NCI-H128 (cell line): Measurements from ENCODE around the gene C19orf67.
A peak's percentile ranks its signal among the peaks of the same experiment; 100 is the strongest.

Experiments used
- DNase-seq: peaks from one replicate; lab custom pipeline; 2025; ENCODE audit not compliant: unreplicated experiment; lab: John Stamatoyannopoulos, UW

C19orf67 gene

DNA sequence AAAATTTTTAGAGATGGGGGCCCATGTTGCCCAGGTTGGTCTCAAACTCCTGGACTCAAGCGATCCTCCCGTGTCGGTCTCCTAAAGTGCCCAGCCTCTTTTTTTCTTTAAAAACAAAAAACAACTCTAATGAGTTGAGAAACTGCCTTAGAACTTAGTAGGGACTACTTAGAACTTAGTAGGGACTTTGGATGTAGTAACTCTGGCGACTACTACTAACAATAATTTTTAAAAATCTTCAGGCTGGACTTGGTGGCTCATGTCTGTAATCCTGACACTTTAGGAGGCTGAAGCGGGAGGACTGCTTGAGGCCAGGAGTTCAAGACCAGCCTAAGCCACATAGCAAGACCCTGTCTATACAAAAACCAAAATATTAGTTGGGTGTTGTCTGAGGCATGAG, 515 bp upstream of the C19orf67 start:
- DNase-seq, result no peak

DNA sequence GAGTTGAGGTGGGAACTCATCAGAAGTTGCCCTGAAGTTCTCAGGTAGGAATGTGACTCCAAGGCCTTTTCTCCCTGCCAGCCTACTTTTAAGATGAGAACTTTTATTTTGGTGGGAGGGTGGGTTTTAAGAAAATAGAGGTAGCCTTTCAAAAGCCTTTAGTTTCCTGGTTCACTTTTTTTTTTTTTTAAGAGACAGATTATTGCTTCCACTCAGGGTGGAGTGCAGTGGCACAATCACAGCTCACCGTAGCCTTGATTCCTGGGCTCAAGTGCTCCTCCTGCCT, 3.0 kb downstream of the C19orf67 start:
- no peak for DNase-seq

GRCh38 chr19:14081797-14082674, 3.5 kb downstream of the C19orf67 start:
- DNase-seq, result no peak

- DNase-seq, result peak; percentile 96
Observed at GRCh38 chr19:14080887-14081796, 4.4 kb downstream of the C19orf67 start.

- DNase-seq, result no peak
Observed at GRCh38 chr19:14078411-14078810, 7.2 kb downstream of the C19orf67 start.

DNA sequence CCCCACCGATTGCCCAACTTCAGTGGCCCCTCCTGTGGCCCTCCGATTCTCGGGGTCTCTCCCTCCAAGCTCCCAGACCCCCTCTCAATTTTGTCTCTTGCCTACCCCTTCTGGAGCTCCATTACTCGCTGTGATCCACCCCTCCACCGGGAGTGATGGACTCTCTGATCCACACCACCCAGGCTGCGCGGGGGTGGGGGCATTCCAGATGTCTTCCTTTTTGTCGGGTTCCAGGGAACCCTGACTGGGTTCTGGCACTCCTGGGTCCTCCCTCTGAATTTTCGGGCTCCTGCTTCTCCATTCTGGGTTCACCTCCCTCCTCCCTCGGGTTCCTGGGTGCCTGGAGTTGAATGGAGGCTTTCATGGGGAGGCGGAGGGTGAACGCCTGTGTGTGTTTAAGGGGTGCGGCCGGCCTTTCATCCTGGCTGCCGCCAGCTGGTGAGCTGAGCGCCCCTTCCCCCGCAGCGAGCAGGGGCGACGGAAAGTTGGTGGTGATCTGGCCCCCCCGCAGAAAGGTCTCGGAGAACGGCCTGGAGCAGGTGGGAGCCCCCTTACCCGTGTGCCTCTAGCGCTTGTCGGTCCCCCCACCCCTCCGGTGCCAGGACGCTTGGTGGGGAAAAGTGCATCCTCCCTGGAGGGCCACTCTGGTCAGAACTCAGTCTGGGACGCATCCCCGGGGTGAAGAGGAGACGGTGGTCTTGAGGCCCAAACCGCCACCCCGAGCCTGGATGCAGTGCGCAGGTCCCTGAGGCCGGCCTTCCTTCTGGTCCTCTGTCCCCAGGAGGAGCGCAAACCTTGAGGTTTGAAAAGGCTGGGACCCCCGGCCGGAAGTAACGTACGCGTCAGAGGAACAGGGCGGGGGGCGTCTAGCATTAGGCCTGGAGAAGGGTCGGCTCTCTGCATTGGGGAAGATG, 11.4 kb downstream of the C19orf67 start:
- DNase-seq, result no peak

DNA sequence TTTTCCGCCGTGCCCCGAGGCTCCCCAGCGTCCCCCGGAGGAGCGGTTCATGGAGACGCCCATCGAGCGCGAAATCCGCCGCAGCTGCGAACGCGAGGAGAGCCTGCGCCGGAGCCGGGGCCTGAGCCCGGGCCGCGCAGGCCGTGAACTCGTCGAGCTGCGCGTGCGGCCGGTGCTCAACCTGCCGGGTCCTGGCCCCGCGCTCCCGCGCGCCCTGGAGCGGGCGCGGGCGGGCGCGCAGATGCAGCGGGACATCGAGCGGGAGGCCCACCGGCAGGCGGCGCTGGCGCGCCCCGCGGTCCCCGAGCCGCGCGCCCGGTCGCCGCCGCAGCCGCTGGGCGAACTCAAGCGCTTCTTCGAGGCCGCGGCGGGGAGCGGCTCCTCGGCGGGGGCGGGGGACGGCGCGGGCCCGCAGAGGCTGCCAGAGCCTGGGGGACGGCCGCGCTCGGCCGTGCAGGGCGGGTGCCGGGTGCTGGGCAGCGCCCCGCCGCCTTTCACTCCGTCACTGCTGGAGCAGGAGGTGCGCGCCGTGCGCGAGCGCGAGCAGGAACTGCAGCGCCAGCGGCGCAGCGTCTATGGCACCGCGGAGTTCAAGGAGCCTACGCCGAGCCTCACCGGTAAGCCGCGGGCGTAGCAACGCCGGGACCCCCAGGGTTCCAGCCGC, 12.2 kb downstream of the C19orf67 start:
- no peak for DNase-seq

- no peak for DNase-seq
Observed at GRCh38 chr19:14072535-14073260, 12.9 kb downstream of the C19orf67 start, which contains the start of gene MISP3. TSS of gene MISP3 (plus strand) at chr19:14072786. CDS start at chr19:14073310, 524 bp downstream.

GRCh38 chr19:14070268-14071050, 15.1 kb downstream of the C19orf67 start:
- no peak for DNase-seq

- no peak for DNase-seq
Observed at GRCh38 chr19:14066134-14066533, 19.4 kb downstream of the C19orf67 start.

- DNase-seq, result no peak
Observed at GRCh38 chr19:14063105-14063504, 22.5 kb downstream of the C19orf67 start.

- DNase-seq, result no peak
Observed at GRCh38 chr19:14062558-14062855, 23.1 kb downstream of the C19orf67 start.

- no peak for DNase-seq
Observed at GRCh38 chr19:14061751-14062557, 23.6 kb downstream of the C19orf67 start, which contains the start of gene PALM3. TSS of gene PALM3 (minus strand) at chr19:14062076. CDS start at chr19:14061980, 96 bp downstream.

GRCh38 chr19:14061081-14061749, 24.4 kb downstream of the C19orf67 start:
- no peak for DNase-seq

GRCh38 chr19:14059652-14060155, 25.9 kb downstream of the C19orf67 start:
- no peak for DNase-seq

GRCh38 chr19:14059093-14059480, 26.5 kb downstream of the C19orf67 start:
- no peak for DNase-seq
